A673 (cell line): ENCODE measurements around the gene MBD3. TPM values are rescaled to one million over a fixed set of nuclear protein-coding genes. Genes with fewer than 3 reads are reported as not detected.

Source experiments
- BruUV-seq: library from RNA; stranded (reverse); fragments of 400-500 nt; replicated peaks from 2 replicates; lab custom pipeline; 2021; lab: Mats Ljungman, UMichigan
- CTCF ChIA-PET: fragments of 300-600 bp; sonication (Branson Sonifier 250); formaldehyde crosslinking; loops from one replicate; lab custom pipeline; 2022; ENCODE audit warnings: antibody characterized with exemption; lab: Charles Lee
- POLR2A ChIA-PET: fragments of 300-600 bp; sonication (Branson Sonifier 250); formaldehyde crosslinking; loops from one replicate; lab custom pipeline; 2022; ENCODE audit warnings: antibody characterized with exemption; ENCODE audit not compliant: low non-redundant PET; lab: Charles Lee
- DNase-seq: peaks from one replicate; pipeline ENCODE4 v3.0.0-alpha.2; 2015; ENCODE audit warnings: low spot score
- H3K27ac ChIP-seq: fragments of 200-600 bp; sonication (generic); 2 replicates; pipeline ENCODE4 v1.5.1; 2016; ENCODE audit warnings: mixed run types, low read depth, mild to moderate bottlenecking, mixed read lengths, antibody characterized with exemption, low read length; ENCODE audit not compliant: poor library complexity, severe bottlenecking
- H3K27me3 ChIP-seq: fragments of 200-600 bp; sonication (generic); replicated peaks from 2 replicates; pipeline ENCODE4 v1.6.1; 2017; ENCODE audit warnings: mixed run types, low read depth, mild to moderate bottlenecking, mixed read lengths, antibody characterized with exemption, low read length; ENCODE audit not compliant: insufficient read depth, poor library complexity
- H3K36me3 ChIP-seq: fragments of 200-600 bp; sonication (generic); 2 replicates; pipeline ENCODE4 v1.6.1; 2016; ENCODE audit warnings: mixed run types, mild to moderate bottlenecking, mixed read lengths, antibody characterized with exemption, low read length; ENCODE audit not compliant: insufficient read depth, poor library complexity, severe bottlenecking
- H3K4me1 ChIP-seq: fragments of 200-600 bp; sonication (generic); 2 replicates; pipeline ENCODE4 v1.6.1; 2017; ENCODE audit warnings: mixed run types, mild to moderate bottlenecking, mixed read lengths, antibody characterized with exemption, low read length; ENCODE audit not compliant: insufficient read depth, poor library complexity, severe bottlenecking
- H3K4me3 ChIP-seq: fragments of 200-600 bp; sonication (generic); 2 replicates; pipeline ENCODE4 v1.5.1; 2016; ENCODE audit warnings: low read depth, mixed run types, mild to moderate bottlenecking, mixed read lengths, low read length; ENCODE audit not compliant: poor library complexity, severe bottlenecking
- H3K9me3 ChIP-seq: fragments of 200-600 bp; sonication (generic); 2 replicates; pipeline ENCODE4 v1.6.1; 2016; ENCODE audit warnings: mixed run types, low read depth, mild to moderate bottlenecking, mixed read lengths, antibody characterized with exemption, low read length; ENCODE audit not compliant: poor library complexity, severe bottlenecking
- EZH2 ChIP-seq: fragments of 200-600 bp; sonication (generic); IDR thresholded peaks from 2 replicates; pipeline ENCODE4 v1.6.1; 2017; ENCODE audit warnings: borderline replicate concordance, low read depth, mild to moderate bottlenecking, mixed read lengths, antibody characterized with exemption, low read length; ENCODE audit not compliant: poor library complexity, severe bottlenecking
- intact Hi-C: fragments of 100-400 bp; cut with micrococcal nuclease; formaldehyde crosslinking; loops from one replicate; pipeline ENCODE4 v1.10.0; 2022; ENCODE audit not compliant: unreplicated experiment
- total RNA-seq: library from RNA; stranded (reverse); gene quantifications from 2 replicates; pipeline ENCODE4 v1.2.3, GENCODE V29; 2021
- TF ChIP-seq, protein P1 (sequence below): fragments of 300-800, 200-600 bp; sonication (generic); conservative IDR thresholded peaks from 2 replicates; pipeline ENCODE4 v1.5.1; 2017; ENCODE audit warnings: low read depth, mild to moderate bottlenecking, antibody characterized with exemption, low read length, moderate library complexity, mixed read lengths

Gene MBD3
- total RNA-seq, 1 experiment from 2014 or later: 138 TPM

DNA sequence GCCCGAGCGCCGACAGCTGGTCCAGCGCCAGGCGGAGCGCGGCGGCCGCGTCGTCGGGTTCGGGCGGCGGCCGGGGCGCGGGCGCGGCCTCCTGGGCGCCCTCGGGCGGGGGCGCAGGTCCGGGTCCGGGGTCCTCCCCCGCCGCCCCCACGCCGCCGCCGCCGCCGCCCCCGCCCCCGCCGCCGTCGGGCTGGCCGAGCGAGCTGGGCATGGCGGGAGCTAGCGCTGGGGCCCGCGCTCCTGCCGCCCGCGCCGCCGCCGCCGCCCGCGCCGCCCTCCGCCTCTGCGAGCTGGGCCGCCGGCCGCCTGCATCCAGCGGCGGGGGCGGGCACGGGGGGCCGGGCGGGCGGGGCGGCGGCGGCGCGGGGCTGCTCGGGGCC, 24.8 kb downstream of the MBD3 start:
- Histone ChIP-seq H3K4me1 (peaks cover 7% of the 10 kb centered on the region), H3K9me3 (no peaks in the 10 kb centered on the region), H3K36me3 (peaks cover 4% of the 10 kb centered on the region), H3K4me3 (peak overlapping the region; percentile 96), H3K27ac (no peak overlapping the region), H3K27me3 (no peaks in the 10 kb centered on the region)
- intact Hi-C loops: no loop called here
- BruUV-seq: no TSS peak
- no peak for DNase-seq
- CTCF ChIA-PET: interaction anchor here (0.6 kb wide), 1 partner anchor 16 kb away, joined by 7 read pairs; no protein-coding TSS in a partner anchor
- POLR2A ChIA-PET: no interaction called here
- TF ChIP-seq, protein P1, sequence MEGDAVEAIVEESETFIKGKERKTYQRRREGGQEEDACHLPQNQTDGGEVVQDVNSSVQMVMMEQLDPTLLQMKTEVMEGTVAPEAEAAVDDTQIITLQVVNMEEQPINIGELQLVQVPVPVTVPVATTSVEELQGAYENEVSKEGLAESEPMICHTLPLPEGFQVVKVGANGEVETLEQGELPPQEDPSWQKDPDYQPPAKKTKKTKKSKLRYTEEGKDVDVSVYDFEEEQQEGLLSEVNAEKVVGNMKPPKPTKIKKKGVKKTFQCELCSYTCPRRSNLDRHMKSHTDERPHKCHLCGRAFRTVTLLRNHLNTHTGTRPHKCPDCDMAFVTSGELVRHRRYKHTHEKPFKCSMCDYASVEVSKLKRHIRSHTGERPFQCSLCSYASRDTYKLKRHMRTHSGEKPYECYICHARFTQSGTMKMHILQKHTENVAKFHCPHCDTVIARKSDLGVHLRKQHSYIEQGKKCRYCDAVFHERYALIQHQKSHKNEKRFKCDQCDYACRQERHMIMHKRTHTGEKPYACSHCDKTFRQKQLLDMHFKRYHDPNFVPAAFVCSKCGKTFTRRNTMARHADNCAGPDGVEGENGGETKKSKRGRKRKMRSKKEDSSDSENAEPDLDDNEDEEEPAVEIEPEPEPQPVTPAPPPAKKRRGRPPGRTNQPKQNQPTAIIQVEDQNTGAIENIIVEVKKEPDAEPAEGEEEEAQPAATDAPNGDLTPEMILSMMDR: no peak
- TF ChIP-seq EZH2: no peak

DNA sequence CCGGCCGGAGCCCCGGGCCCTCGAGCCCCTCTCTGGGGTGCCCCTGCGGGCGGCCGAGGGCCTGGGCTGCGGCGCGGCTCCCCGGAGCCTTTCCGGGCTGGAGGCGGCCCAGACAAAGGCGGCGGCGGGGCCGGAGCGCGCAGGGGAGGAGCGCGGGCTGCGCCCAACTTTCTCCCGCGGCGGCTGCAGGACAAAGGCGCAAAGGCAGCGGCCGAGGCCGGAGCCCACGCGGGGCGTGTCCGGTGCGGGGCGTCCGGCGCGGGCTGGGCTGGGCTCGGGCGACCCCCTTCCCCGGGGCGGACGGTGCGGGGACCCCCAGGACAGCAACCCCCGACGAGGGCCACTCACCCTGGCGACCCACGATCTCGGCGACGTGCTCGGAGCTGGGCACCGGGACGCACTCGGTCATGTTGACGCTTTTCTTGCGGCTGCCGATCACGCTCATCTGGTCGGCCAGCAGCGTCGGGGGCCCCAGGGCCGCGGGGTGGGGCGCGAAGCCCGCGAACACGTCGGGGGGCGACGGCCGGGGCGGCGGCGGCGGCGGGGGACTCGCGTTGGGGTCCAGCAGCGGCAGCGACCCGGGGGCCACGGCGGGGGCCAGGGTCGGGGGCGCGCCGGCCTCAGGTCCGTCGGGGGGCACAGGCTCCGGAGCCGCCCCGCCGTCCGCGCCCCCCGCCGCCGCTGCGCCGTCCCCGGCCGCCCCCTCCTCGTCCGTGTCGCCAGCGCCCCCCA, 25.4 kb downstream of the MBD3 start:
- POLR2A ChIA-PET: no interaction called here

DNA sequence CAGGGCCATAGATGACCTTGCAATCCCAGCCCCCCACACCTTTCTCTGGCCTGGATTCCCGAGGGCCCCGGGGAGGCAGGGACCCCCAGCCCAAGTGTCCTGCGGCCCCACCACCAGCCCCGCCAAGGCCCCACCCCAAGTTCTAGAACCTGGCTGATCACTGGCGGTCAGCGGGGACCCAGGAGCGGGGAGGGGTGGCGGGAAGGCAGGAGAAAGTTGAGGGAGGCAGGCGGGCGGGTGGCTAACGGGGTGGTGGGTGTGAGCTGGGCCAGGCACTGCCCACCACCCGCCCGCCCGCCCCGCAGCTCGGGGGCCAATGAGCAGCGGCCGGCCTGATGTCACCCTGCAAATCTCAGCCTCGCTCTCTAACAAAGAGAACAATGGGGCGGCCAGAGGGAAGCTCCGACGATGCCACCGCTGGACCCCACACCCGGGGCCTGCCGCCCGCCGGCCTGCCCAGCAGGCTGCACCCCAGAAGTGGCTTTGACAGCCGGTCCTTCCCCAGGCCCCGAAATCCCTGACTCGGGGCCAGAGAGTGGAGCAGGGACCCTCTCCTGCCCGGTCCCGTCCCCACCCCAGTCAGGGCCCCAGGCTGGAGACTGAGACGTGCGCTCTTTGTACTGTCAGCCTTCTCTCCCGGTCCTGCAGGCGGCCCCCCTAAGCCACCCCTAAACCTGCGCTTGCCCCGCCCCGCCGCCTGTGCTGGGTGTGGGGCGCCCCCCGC, 26.1 kb downstream of the MBD3 start:
- peak; percentile 75 for DNase-seq
- ChIA-PET POLR2A (no interaction called here), CTCF (interaction anchor here (0.7 kb wide), 1 partner anchor 711 kb away, joined by 3 read pairs; no protein-coding TSS in a partner anchor)
- TF ChIP-seq, protein P1: no peak
- TF ChIP-seq EZH2: no peak
- H3K27ac ChIP-seq: peak overlapping the region; percentile 96
- H3K36me3 ChIP-seq: peaks cover 6% of the 10 kb centered on the region
- H3K4me3 ChIP-seq: peak overlapping the region; percentile 96
- no TSS peak for BruUV-seq
- peaks cover 7% of the 10 kb centered on the region for H3K4me1 ChIP-seq
- H3K27me3 ChIP-seq: no peaks in the 10 kb centered on the region
- H3K9me3 ChIP-seq: no peaks in the 10 kb centered on the region
- intact Hi-C loops: no loop called here

More for the DNA sequence above, 25.4 kb downstream of the MBD3 start:
- Histone ChIP-seq H3K27ac (peak overlapping the region; percentile 96), H3K4me1 (peaks cover 7% of the 10 kb centered on the region), H3K36me3 (peaks cover 6% of the 10 kb centered on the region), H3K9me3 (no peaks in the 10 kb centered on the region), H3K27me3 (no peaks in the 10 kb centered on the region), H3K4me3 (peak overlapping the region; percentile 96)
- no peak for TF ChIP-seq EZH2
- TF ChIP-seq, protein P1: no peak
- no peak for DNase-seq
- BruUV-seq: TSS peak; percentile 51
- CTCF ChIA-PET: interaction anchor here (0.6 kb wide), 1 partner anchor 16 kb away, joined by 7 read pairs; no protein-coding TSS in a partner anchor
- intact Hi-C loops: no loop called here
